GM19438 (cell line): ENCODE results near the gene SLC9A7.
"Not testable (repeated sequence)": the region's sequence is repeated elsewhere in the genome, so short reads cannot be mapped to it uniquely, and the experiment has no call there.

Experiments
- ATAC-seq: cut with Tn5 transposase; IDR thresholded peaks from one replicate; pipeline ENCODE4 v1.9.1; 2021; ENCODE audit warnings: low read depth; ENCODE audit not compliant: unreplicated experiment

The SLC9A7 gene

DNA sequence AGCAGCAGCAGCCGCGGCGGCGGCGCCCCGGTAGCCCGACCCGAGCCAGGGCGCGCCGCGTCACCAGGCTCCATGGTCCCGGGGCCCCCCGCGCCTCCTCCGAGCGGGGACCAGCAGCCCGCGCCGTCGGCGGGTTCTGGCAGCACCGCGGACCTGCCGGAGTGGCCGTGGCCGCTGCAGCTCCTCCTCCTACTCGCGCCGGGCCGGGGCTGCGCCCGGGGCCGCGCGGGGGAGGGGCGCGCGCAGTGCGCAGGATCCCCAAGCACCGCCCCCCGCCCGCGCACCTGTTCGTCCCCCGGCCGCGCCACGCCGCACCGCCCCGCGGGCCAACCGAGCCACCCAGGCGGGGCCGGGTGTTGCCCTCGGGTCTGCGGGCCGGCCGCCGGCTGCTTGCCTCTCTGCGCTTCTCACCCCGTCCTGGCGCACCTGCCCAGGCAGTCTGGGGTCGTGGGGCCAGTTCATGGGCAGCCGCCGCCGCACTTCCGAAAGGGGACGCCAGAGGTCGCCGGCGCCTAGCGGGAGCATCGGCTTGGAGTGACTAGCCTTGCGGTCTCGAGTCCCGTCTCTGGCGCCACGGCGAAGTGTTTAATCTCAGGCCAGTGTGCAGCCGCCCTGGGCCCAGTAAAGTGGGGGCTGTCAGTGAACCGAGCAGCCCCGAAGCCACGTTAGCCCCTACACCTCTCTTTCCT lies at the start of gene SLC9A7:
Gene SLC9A7, minus strand, starts transcription at position 163 of the 689 bp plus-strand sequence. Its CDS starts 89 bp downstream, at position 74.
- peak; percentile 66 for ATAC-seq

DNA sequence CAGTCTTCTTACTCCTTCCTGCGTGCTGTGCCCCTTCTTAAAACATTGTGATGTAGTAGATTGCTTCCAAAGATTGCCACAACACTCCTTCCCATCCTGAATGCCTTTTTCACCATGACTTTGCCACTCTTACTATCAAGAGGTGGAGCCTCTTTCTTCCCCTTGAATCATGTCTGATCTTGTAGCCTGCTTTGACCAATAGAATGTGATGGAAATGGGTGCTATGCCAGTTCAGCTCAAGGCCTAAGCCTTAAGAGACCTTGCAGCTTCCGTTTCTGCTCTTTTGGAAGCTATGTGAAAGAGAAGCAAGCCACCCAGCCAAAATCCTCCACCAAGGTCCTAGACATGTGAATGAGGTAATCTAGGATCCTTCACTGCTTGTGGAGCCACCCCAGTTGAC lies 46.4 kb upstream of the SLC9A7 start:
- ATAC-seq = no peak

DNA sequence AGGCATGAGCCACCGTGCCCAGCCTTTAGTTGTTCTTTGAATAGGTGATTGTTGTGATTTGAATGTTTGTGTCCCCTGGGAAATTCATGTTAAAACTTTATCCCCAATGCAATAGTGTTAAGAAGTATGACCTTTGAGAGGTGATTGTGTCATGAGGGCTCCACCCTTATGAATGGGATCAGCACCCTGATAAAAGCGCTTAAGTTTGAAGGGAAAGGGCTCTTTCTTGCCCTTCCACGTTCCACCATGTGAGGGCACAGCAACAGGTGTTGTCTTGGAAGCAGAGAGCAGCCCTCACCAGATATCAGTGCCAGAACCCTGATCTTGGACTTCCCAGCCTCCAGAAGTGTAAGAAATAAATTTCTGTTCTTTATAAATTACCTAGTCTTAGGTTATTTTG lies 44.2 kb upstream of the SLC9A7 start:
- no peak for ATAC-seq

DNA sequence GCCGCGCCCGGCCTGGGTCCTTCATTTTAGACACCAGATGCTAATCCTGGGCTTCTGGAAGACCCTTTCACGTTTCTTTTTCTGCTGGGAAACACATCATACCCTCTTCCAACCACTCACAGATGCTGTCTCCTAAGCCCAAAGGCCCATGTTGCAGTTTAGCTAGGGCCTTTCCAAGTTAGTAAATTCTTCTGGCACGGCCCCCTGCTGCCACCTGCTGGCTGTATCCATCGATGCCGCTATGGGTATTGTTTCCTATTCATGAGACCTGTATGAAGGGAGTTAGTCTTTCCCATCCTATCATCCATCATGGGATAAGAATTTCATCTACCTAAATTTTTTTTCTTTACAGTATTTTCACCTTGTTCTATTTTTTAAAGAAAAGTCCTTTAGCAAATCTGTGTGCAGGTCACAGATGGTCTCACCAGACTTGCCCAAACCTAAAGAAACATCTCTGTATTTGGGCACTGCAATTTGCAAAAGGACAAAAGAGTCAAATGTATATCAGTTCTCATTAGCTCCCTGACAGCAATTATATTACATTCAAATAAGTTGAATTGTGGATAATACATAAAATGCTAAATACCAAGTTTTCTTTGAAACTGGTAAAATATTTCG lies 37.8 kb upstream of the SLC9A7 start:
- peak; percentile 76 for ATAC-seq

DNA sequence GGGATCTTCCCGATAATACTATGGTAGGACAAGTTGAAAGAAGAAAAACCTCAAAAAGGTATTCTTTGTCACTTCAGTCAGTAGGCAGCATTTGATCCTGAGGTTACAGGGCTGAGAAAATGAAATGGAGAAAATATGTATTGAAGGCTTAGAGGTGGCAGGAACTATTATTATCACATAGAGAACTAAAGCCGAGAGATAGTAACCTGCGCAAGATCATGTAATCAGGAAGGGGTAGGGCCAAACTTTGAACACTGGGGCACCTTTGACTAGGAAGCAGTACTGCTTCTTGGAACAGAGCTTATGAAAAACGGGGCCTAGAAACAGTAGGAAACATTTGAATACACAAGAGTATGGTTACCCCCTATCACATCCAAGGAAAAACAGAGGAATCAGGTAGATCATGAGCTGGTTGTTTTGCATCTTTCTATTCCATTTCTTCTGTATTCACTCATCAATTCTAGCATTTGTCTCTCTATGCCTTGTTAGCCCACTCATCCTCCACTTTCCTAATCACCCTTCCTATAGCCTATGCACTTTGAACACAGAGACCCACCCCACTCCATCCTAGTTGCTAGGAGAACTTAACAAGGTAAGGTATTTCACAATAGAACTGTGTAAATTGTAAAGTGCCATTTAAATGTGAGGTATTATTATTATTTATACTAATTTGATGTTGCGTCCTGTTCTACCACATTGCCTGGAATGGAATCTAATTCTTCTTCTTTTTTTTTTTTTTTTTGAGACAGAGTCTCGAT lies 34.6 kb upstream of the SLC9A7 start:
- no peak for ATAC-seq

DNA sequence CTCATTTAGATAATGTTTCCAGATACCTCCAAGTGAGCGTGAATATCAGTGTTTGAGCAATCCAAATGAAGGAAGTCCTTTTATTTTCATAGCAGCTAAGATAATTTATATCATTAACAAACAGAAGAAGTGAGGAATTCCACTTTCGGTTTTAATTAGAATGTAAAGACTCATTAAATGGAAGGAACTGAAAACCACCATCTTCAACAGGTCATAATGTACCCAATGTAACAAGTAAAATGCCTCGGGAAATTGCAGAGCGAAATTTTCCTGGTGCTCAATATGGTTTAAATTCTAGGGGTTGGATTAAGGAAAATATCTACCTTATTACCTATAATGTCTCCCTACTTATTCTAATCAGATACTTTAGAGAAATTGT lies 33.9 kb upstream of the SLC9A7 start:
- no peak for ATAC-seq

DNA sequence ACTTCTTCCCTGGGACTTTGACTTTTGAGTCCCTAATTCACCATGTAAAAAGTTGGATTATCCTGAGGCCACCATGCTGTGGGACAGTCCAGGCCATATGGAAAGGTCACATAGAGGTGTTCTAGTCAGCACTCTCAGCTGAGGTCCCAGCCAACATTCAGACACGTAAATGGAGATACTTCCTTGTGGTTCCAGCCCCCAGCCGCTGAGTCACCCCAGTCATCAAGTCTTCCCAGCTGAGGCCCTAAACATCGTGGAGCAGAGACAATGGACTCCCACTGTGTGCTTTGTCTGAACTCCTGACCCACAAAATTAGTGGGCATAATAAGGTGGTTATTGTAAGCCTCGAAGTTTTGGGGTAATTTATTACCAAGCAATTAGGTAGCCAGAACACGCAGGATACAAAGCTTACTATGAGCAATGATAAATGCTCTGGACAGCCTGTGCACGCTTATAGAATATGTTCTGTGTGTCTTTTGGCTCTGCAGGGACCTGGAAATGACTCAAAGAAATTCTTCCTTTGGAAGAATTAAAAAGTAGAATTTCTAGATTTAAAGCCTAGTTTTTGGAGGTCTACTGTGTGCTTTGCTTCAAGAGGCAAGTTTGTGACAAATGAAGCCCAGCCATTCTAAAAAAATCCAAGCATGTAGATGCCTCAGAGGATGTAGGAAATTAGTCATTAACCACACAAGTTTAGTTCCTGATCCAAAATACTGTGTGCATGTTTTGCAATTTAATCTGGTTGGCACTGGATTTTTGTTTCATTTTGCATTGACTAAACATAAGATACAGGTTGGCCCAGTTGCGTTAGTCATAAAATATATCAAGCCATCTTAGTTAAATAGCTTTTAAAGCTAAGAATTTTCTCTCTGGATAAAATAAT lies 33.2 kb upstream of the SLC9A7 start:
- no peak for ATAC-seq

DNA sequence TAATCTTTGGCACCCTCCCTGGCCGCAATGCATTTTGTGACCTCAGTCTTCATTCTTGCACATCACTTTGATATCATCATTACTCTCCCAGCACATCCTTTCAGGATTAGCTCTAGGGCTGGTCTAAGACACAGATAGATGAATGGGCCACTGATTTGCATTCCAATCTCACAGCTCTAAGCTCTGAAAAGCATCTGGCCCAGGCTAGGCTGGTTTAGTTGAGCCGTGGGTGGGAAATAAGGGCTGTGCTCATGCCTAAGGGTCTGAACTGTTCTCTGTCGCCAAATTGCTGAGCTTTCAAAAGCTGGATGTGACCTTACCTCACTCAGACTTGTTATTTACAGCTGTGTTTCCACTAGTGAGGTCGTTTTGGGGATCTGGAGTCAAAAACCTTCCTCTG lies 30.0 kb upstream of the SLC9A7 start:
- no peak for ATAC-seq

DNA sequence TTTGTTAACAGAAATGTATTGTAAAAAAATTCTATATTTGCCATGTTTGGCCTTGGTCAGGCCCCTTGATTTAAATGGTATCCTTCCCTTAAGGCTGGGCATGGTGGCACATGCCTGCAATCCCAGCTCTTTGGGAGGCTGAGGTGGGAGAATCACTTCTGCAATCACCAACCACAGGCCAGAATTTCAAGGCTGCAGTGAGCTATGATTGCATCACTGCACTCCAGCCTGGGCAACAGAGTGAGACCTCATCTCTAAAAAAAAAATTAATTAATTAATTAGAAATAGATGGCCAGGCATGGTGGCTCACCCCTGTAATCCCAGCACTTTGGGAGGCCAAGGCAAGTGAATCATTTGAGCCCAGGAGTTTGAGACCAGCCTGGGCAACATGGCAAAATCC lies 25.5 kb upstream of the SLC9A7 start:
- ATAC-seq = not testable (repeated sequence)

DNA sequence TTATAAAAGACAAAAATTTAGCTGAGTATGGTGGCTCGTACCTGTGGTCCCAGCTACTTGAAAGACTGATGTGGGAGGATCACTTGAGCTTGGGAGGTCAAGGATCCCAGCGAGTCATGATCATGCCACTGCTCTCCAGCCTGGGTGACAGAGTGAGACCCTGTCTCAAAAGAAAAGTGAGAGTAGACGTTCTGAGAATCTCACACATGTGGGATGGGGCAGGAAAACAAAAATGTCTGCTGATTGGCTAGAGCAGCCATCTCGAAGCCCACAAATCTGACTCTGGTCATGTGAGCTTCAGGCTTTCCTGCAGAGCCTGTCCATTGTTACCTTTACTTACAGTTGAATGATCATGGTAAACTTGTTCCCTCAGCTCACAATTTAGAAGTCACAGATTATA lies 23.1 kb upstream of the SLC9A7 start:
- ATAC-seq = no peak

DNA sequence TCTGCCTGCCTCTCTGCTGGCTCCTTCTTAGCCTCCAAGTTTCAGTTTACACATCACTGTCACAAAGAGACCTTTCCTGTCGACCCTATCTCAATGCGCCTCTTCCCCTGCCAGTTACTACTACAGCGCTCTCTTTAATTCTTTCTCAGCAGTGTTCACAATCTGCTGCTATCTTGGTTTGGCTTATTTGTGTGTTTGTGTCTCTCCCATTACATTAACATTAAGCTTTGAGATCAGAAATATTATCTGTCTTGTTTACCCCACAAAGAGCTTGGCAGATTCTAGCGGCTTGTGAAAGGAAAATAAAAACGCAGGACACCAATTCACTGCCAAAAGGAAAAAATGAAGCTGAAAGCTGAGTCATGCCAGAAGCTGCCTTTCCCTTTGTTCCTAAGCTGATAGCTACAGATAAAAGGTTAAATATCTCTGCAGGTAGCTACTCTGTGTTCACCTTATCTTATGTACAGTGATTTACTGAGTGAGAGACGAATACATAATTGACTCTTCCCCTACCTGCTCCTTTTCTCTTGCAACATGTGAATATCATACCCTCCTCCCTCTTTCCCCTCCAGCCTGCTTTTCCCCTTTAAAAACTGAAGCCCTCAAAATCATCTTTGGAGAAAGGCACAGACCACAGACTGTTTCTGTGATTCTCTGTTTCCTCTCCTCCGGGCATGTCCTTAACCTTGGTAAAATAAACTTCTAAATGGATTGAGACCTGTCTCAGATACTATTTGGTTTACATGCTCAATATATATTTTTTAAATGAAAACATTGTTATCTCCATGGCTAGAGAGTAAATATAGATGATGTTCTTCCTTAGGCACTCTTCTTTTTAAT lies 19.3 kb upstream of the SLC9A7 start:
- no peak for ATAC-seq

DNA sequence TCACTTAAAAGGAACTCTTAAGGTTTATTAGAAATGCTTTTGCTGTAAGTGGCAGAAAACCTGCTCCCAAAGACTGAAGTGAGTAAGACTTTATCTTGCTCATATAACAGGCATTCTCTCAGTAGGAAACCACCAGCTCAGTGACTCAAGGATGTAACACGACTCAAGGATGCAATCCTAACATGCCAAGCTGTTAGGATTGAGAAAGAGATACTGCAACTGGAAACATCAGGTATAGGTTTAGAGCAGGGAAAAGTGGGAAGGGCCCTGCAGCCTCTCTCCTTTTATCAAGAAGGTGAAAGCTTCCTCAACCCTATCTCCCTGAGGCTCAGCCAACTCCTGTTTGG lies 11.9 kb upstream of the SLC9A7 start:
- ATAC-seq = no peak

DNA sequence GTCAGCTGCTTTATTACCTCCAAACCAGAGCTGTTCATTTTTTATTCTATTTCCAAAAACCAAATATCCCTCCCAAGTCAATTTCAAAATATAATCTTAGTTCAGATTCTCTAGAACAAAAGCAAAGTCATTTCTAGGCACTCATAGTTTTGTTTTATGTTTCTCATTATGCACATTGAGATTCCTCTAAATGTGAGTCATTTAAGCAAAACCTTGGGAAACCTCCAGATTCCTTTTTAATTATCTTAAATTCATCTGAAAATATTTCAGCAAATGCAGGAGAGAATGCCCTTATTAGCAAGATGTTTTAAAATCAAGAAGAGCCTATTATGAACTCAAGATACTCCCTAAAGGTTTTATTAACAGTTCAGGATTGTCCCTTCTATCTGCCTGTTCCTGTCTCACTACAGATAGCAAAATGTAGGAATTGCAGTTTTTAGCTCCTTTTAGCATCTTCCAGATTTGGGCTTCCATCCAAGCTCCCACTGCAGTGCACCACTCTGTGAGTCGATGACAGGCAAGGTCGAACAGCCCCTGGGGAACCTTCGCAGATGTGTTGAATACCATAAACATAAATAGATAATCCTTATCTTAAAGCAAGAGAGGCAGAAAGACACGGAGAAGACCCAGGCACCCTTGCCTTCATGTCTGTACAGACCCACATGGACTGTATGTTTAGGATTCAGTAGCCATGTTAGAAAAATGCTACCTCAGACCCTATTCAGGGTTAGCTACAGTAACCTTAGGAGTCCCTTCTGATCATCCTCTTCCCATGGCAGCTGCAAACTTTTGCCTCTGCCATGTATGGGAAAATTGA lies 11.3 kb upstream of the SLC9A7 start:
- ATAC-seq = no peak

DNA sequence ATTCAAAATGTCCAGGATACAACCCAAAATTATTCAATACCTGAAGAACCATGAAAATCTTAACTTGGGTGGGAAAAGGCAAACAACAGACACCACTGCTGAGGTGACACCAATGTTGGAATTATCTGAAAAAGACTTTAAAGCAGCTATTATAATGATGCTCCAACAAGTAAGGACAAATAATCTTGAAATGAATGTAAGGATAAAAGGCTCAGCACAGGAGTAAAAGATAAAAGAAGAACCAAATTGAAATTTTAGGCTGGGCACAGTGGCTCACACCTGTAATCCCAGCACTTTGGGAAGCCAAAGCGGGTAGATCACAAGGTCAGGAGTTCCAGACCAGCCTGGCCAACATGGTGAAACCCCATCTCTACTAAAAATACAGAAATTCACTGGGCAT lies 4.0 kb upstream of the SLC9A7 start:
- no peak for ATAC-seq

DNA sequence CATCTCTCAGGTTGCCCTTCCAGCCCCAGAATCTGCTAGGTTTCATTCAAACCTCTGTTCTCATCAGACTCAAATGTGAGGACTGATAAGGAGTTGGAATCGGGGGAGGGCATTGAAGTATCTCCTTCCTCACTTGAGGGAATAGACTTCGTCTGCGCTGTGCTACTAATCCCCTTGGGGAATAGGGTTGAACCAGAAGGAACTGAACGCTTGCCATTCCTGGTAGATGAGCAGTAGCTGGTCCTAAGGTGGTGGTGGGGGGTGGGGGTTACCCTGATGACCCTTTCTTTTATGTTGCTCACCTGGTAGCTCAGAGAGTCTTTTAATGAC lies 692 bp upstream of the SLC9A7 start:
- no peak for ATAC-seq

DNA sequence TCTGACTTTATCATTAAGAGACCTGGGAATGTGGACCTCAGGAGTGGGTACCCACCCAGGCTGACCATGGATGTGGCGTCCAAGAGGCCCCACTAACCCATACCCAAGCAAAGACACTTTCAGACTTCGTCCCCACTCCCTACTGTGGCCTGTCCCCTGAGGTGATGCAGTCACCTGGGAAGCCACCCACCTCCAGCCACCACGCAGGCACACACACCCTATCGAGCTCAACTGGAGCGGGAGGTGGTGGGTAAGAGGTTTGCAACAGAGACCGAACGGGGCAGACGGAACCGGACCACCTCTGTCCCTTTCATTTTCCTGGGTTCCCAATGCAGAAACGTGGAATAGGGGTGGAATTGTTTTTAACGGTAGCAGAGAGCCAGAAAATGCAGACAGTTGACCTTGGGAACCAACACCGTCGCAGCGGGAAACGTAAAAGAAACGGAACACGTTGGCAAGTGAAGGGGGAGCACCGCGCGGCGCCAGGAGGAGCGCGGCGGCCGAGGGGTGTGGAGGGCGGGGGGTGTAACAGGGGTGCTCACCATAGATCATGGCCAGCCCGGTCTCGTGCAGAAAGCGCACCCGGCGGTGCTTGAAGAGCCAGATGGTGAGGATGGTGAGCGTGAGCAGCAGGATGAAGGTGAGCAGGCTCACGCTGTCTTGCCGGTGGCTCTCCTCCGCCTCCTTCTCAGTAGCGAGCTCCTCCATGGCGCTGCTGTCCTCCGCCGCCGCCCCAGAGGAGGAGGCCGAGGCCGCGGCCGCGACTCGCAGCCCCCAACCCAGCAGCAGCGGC lies 559 bp downstream of the SLC9A7 start:
- peak; percentile 21 for ATAC-seq

DNA sequence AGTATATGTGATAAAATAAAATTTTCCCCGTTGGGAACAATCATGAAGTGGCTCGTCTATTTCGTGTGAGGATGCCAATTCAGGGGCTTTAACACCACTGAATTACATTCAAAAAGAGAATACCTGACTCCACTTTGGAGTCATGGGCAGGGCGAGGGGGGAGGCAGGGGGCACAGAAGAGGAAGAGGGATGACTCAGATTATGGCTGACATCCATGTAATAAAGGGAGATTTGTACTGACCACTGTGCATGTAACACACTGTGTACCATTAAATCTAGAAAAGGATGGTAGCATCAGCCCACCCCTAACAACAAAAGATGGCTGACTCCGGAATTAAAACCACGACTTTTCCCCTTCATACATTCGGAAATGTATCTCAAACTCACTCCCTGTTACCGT lies 1.3 kb downstream of the SLC9A7 start:
- no peak for ATAC-seq

DNA sequence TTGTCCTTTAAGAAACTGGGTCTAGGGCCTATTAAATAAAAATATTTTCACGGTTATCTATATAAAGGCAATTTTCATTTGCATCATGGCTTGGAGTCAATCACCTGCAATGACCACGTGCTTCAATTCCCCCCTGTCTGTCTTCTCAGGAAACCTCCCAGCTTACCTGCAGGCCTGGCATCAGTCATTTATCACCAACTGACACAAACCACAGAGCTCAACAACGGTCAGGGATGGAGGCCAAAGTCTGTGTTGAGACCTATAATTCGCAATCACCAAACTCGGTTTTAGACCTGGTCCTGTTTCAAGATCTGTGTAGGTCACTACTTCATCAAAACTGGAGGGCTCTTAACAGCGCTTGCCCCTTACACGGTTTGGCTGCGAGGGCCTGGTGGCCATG lies 1.9 kb downstream of the SLC9A7 start:
- ATAC-seq = no peak

DNA sequence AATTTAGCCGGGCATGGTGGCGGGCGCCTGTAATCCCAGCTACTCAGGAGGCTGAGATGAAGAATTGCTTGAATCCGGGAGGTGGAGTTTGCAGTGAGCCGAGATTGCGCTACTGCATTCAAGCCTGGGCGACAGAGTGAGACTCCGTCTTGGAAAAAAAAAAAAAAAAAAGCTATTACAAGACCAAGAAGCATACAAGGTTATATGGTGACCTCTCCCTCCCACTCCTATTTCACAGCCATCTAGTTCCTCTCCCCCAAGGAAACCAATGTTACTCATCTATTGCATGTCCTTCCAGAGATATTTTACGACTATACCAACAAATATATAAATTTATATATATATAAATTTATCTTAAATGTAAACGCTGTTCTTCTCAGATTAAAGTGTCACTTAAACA lies 3.2 kb downstream of the SLC9A7 start:
- ATAC-seq = no peak
